Fibroblast of villous mesenchyme (primary cell): ENCODE measurements around the gene AP4B1. TPM values are rescaled to one million over a fixed set of nuclear protein-coding genes. Genes with fewer than 3 reads are reported as not detected.
"Not testable (repeated sequence)": the region's sequence is repeated elsewhere in the genome, so short reads cannot be mapped to it uniquely, and the experiment has no call there.

ENCODE experiments used
- DNase-seq: peaks from one replicate; pipeline ENCODE4 v3.0.0-alpha.2; 2010; ENCODE audit warnings: low read depth
- H3K4me3 ChIP-seq: 2 replicates; pipeline ENCODE4 v1.5.1; 2011; ENCODE audit warnings: low read depth, mild to moderate bottlenecking, low read length
- total RNA-seq: library from RNA; depleted of rRNA; stranded (reverse); fragments of >200 nt; gene quantifications from 2 replicates; pipeline ENCODE4 v1.2.3, GENCODE V29; 2012
- TF ChIP-seq, protein P1 (sequence below): IDR thresholded peaks from 2 replicates; pipeline ENCODE4 v1.5.1; 2012; ENCODE audit warnings: low read depth, mild to moderate bottlenecking, low read length; ENCODE audit not compliant: insufficient read depth

The AP4B1 gene
- 12.9 and 19.4 TPM in 2 replicates for total RNA-seq

- TF ChIP-seq, protein P1, sequence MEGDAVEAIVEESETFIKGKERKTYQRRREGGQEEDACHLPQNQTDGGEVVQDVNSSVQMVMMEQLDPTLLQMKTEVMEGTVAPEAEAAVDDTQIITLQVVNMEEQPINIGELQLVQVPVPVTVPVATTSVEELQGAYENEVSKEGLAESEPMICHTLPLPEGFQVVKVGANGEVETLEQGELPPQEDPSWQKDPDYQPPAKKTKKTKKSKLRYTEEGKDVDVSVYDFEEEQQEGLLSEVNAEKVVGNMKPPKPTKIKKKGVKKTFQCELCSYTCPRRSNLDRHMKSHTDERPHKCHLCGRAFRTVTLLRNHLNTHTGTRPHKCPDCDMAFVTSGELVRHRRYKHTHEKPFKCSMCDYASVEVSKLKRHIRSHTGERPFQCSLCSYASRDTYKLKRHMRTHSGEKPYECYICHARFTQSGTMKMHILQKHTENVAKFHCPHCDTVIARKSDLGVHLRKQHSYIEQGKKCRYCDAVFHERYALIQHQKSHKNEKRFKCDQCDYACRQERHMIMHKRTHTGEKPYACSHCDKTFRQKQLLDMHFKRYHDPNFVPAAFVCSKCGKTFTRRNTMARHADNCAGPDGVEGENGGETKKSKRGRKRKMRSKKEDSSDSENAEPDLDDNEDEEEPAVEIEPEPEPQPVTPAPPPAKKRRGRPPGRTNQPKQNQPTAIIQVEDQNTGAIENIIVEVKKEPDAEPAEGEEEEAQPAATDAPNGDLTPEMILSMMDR = peak; percentile 60
- peak within 1 kb of the TSS; percentile 68 for H3K4me3 ChIP-seq
- peak; percentile 100 for DNase-seq
Measured at GRCh38 chr1:113904674-113905434, at the start of gene AP4B1, which contains the start of gene DCLRE1B. AP4B1 (minus strand) TSS chr1:113904799; CDS start chr1:113904717, 82 bp downstream. DCLRE1B (plus strand) TSS chr1:113905326; CDS start chr1:113905587, 261 bp downstream.

DNA sequence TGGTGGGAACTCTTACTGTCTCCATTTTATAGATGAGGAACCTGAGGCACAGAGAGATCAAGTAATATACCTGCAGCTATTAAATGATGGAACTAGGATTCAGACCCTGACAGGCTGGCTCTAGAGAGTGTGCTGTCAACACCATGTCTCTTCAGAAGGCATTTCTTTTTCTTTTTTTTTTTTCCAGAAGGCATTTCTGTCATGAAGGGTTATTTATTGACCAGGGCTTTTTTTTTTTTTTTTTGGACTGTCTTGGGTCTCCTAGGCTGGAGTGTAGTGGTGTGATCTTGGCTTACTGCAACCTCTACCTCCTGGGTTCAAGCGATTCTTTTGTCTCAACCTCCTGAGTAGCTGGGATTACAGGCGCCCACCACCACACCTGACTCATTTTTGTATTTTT lies 47.1 kb upstream of the AP4B1 start:
- TF ChIP-seq, protein P1 = no peak
- no peak overlapping the region for H3K4me3 ChIP-seq
- no peak for DNase-seq

- no peak for DNase-seq
- H3K4me3 ChIP-seq = no peak overlapping the region
- TF ChIP-seq, protein P1 = no peak
Measured at GRCh38 chr1:113950908-113951307, 46.3 kb upstream of the AP4B1 start.

GRCh38 chr1:113949007-113949406 lies 44.4 kb upstream of the AP4B1 start:
- H3K4me3 ChIP-seq = no peak overlapping the region
- no peak for DNase-seq
- TF ChIP-seq, protein P1 = peak; percentile 41

- not testable (repeated sequence) for H3K4me3 ChIP-seq
- DNase-seq = peak; percentile 40
Measured at GRCh38 chr1:113948151-113948550, 43.6 kb upstream of the AP4B1 start.

DNA sequence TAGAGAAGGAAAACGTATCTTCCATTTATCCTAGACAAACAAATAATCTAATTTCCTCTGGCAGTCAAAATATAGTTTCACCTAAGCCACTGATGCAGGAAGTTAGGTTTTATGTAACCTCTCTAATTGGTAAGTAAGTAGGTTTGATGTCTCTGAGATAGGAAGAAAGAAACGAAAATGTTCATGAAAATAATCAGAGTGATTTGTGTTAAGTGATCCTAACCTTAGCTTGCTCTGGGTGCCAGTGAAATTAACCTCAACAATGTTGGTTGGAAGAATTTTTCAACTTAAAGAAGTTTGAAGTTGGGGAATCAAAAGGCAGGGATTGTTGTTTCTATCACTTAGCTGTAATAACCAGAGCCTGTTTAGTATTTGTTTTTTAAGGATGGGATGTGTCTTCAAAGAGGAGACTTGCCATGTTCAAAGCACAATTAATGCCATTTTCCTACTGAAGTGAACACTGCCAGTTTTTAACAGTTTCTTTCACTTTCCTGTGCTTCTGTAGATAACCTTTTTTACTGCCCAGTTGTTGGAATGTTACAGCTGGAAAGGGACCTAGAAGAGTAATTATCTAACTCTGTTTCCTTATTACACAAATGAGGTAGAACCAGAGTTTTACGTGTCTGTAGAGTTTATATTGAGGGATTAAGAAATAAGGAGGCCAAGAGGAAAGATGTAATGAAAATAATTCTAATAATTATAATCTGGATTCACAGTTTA lies 42.9 kb upstream of the AP4B1 start:
- no peak overlapping the region for H3K4me3 ChIP-seq
- peak; percentile 61 for DNase-seq
- TF ChIP-seq, protein P1 = no peak

GRCh38 chr1:113946678-113947387 lies 42.2 kb upstream of the AP4B1 start:
- TF ChIP-seq, protein P1 = no peak
- peak; percentile 42 for DNase-seq
- H3K4me3 ChIP-seq = no peak overlapping the region
